Spleen (tissue), 11 donors: ENCODE data around the gene ONECUT3. TPM values are rescaled to one million over a fixed set of nuclear protein-coding genes. Genes with fewer than 3 reads are reported as not detected.

Experiments used
- DNase-seq: peaks from one replicate; pipeline ENCODE4 v3.0.0-alpha.2; 2020
- H3K27ac ChIP-seq, 8 donors: fragments of 200-600 bp; sonication (generic) in 7 of 8; 1 replicate in 4 of 8; 2 replicates in 4 of 8; pipeline versions ENCODE4 v1.5.0 to v1.8.0; 2016 to 2021; ENCODE audit warnings: inconsistent platforms in 4 of 8, mild to moderate bottlenecking in 4 of 8, moderate library complexity in 1 of 8
- H3K27me3 ChIP-seq, 7 donors: fragments of 200-600 bp; sonication (generic) in 6 of 7; replicated peaks in 1 of 7; 1 replicate in 4 of 7; 2 replicates in 3 of 7; pipeline versions ENCODE4 v1.5.0 to v1.8.0; 2016 to 2021; ENCODE audit warnings: inconsistent platforms in 3 of 7, mild to moderate bottlenecking in 1 of 7
- H3K36me3 ChIP-seq, 6 donors: fragments of 200-600 bp; sonication (generic) in 5 of 6; 1 replicate in 4 of 6; 2 replicates in 2 of 6; pipeline versions ENCODE4 v1.5.0 to v1.8.0; 2016 to 2021; ENCODE audit warnings: inconsistent platforms in 2 of 6
- H3K4me1 ChIP-seq, 6 donors: fragments of 200-600 bp; sonication (generic) in 5 of 6; 1 replicate in 3 of 6; 2 replicates in 3 of 6; pipeline versions ENCODE4 v1.5.0 to v1.8.0; 2016 to 2021; ENCODE audit warnings: inconsistent platforms in 3 of 6
- H3K4me3 ChIP-seq, 8 donors: fragments of 200-600 bp; sonication (generic) in 7 of 8; 1 replicate in 4 of 8; 2 replicates in 4 of 8; pipeline versions ENCODE4 v1.5.0 to v1.8.0; 2016 to 2021; ENCODE audit warnings: inconsistent platforms in 4 of 8, mild to moderate bottlenecking in 4 of 8, moderate library complexity in 2 of 8
- H3K9me3 ChIP-seq, 8 donors: fragments of 200-600 bp; sonication (generic) in 7 of 8; 1 replicate in 4 of 8; 2 replicates in 4 of 8; pipeline versions ENCODE4 v1.5.0 to v1.8.0; 2016 to 2021; ENCODE audit warnings: inconsistent platforms in 4 of 8
- POLR2A ChIP-seq, 3 donors: fragments of 450-650 bp; IDR thresholded peaks; one replicate each; pipeline ENCODE4 v1.5.1; 2017; ENCODE audit warnings: antibody characterized with exemption in 3 of 3, mild to moderate bottlenecking in 1 of 3
- POLR2AphosphoS5 ChIP-seq, 3 donors: sonication (generic); formaldehyde crosslinking; IDR thresholded peaks; one replicate each; pipeline ENCODE4 v1.5.1; 2017; ENCODE audit warnings: antibody characterized with exemption in 3 of 3
- WGBS, 5 donors: extraction: QIAGEN DNeasy Blood & Tissue Kit in 3 of 5; methylation state at CpG; one replicate each; pipeline versions ENCODE4 v1.1.5 to v1.1.7; 2013 to 2018; 5-methylcytosine and 5-hydroxymethylcytosine counted together
- intact Hi-C: fragments of 100-400 bp; cut with DNase I; formaldehyde crosslinking; loops from one replicate; pipeline ENCODE4 v1.15.0; 2023; ENCODE audit warnings: low total_unique reads
- microRNA-seq, 3 donors: library from miRNA; unstranded; fragments of <30 nt; microRNA quantifications; one replicate each; pipeline versions ENCODE4 to v1.1.0, GENCODE V29; 2019 to 2020
- polyA plus RNA-seq, 3 donors: library from polyadenylated mRNA; stranded (reverse); fragments of 200-250 nt; gene quantifications; one replicate each; pipeline ENCODE4 v1.2.1, GENCODE V29; 2013
- small RNA-seq, 4 donors: library from RNA; depleted of rRNA; stranded (forward); fragments of <200 nt; gene quantifications; one replicate each; pipeline ENCODE3, GENCODE V24; 2016
- total RNA-seq, 7 donors: library from RNA; depleted of rRNA in 3 of 7; stranded (reverse); fragments of >200 nt in 3 of 7; fragmentation: NEBNext Ultra II Directional in 4 of 7; extraction: Animal tissue kit (Norgen Biotek cat#: 25700) in 4 of 7; gene quantifications; one replicate each; pipeline versions ENCODE4 v1.1.0 to v1.2.1, GENCODE V29; 2016 to 2021
- TF ChIP-seq, protein P1 (sequence below), 11 experiments: fragments of 200-600 bp in 7 of 11; fragments of 450-650 bp in 4 of 11; sonication (generic) in 4 of 11; IDR thresholded peaks in 8 of 11; conservative IDR thresholded peaks in 3 of 11; 1 replicate in 7 of 11; 2 replicates in 4 of 11; pipeline versions ENCODE4 v1.4.0 to v1.8.0; 2016 to 2021; ENCODE audit warnings: antibody characterized with exemption in 11 of 11, inconsistent platforms in 4 of 11, mild to moderate bottlenecking in 1 of 11
- donor health status: healthy with polysubstance abuse.
- donor health status: DM: no; HTN: no; CAD: no; lungs with moderate emphysema.
- donor health status: DM: no; HTN: no; CAD: no.
- donor health status: Bipolar disorder and iron deficiency.
- donor health status: healthy.
- donor health status: DM: no; HTN: no; CAD: no.
- donor health status: DM: yes; HTN: yes; CAD: no.

Gene ONECUT3
- total and polyA plus RNA-seq, 10 donors, result not detected

- intact Hi-C loops, result no loop called here
- no peak for DNase-seq
- H3K27ac ChIP-seq, result no peak overlapping the region
- WGBS, 5 donors, result 93 to 95% (median 95%) methylated on average over 11 of the region's 11 CpGs
- TF ChIP-seq POLR2A (IDR thresholded peaks at IDR 0.05) (no peak), POLR2AphosphoS5 (IDR thresholded peaks at IDR 0.05) (no peak)
- TF ChIP-seq, protein P1, sequence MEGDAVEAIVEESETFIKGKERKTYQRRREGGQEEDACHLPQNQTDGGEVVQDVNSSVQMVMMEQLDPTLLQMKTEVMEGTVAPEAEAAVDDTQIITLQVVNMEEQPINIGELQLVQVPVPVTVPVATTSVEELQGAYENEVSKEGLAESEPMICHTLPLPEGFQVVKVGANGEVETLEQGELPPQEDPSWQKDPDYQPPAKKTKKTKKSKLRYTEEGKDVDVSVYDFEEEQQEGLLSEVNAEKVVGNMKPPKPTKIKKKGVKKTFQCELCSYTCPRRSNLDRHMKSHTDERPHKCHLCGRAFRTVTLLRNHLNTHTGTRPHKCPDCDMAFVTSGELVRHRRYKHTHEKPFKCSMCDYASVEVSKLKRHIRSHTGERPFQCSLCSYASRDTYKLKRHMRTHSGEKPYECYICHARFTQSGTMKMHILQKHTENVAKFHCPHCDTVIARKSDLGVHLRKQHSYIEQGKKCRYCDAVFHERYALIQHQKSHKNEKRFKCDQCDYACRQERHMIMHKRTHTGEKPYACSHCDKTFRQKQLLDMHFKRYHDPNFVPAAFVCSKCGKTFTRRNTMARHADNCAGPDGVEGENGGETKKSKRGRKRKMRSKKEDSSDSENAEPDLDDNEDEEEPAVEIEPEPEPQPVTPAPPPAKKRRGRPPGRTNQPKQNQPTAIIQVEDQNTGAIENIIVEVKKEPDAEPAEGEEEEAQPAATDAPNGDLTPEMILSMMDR (IDR thresholded peaks at IDR 0.05 in 8 of 11, conservative IDR thresholded peaks at IDR 0.05 in 3 of 11), result no peak
- no peaks in the 10 kb centered on the region for H3K27me3 ChIP-seq
- H3K4me3 ChIP-seq, result no peak overlapping the region
- no peaks in the 10 kb centered on the region for H3K9me3 ChIP-seq
- H3K4me1 ChIP-seq, result peaks cover 7 to 97% (median 52%) of the 10 kb centered on the region in 6 donors
- H3K36me3 ChIP-seq, result peaks cover 0 to 96% (median 37%) of the 10 kb centered on the region in 6 donors
These were observed 76.7 kb downstream of the ONECUT3 start for GRCh38 chr19:1829958-1830357.

- Histone ChIP-seq H3K9me3 (no peaks in the 10 kb centered on the region), H3K4me1 (peaks cover 13 to 97% (median 55%) of the 10 kb centered on the region in 6 donors), H3K36me3 (peaks cover 0 to 93% (median 33%) of the 10 kb centered on the region in 6 donors), H3K27me3 (no peaks in the 10 kb centered on the region), H3K27ac (no peak overlapping the region), H3K4me3 (no peak overlapping the region)
- no peak for DNase-seq
- intact Hi-C loops, result no loop called here
- 83 to 93% (median 88%) methylated on average over 14 to 15 of the region's 15 CpGs for WGBS, 5 donors
- TF ChIP-seq POLR2A (IDR thresholded peaks at IDR 0.05), result no peak
- no peak for TF ChIP-seq POLR2AphosphoS5 (IDR thresholded peaks at IDR 0.05)
- TF ChIP-seq, protein P1 (IDR thresholded peaks at IDR 0.05 in 8 of 11, conservative IDR thresholded peaks at IDR 0.05 in 3 of 11), result no peak
These were observed 77.3 kb downstream of the ONECUT3 start for GRCh38 chr19:1830568-1830967.

Small RNA genes within 50 kb of the gene (microRNA-seq; reads per million reads assigned to microRNA genes)
- 1.1 to 1.8 (median 1.4) reads per million in 3 donors for gene MIR1909

Small RNA genes within 50 kb of the gene (small RNA-seq; reads per million reads assigned to genes)
- gene RF00017, result 0 reads per million in 4 donors

Other genes starting within 250 kb of the ONECUT3 start
- 1 to 10 TPM in 4 of 7 donors, under 1 TPM in 3; 0.26 to 2.0 (median 1.3) TPM for gene ADAMTSL5, start 240.5 kb upstream of the ONECUT3 start, total RNA-seq
- gene ADAMTSL5, start 240.5 kb upstream of the ONECUT3 start, polyA plus RNA-seq, result under 1 TPM; 0.13 to 0.42 (median 0.27) TPM
- not detected for gene PLK5, start 229.4 kb upstream of the ONECUT3 start, total RNA-seq
- under 1 TPM; 0.04 to 0.06 (median 0.06) TPM for gene PLK5, start 229.4 kb upstream of the ONECUT3 start, polyA plus RNA-seq
- 10 to 100 TPM in 1 of 7 donors, 1 to 10 TPM in 6; 5.4 to 11.7 (median 6.7) TPM for gene MEX3D, start 185.2 kb upstream of the ONECUT3 start, total RNA-seq
- 1 to 10 TPM in 2 of 3 donors, under 1 TPM in 1; 0.87 to 2.7 (median 2.0) TPM for gene MEX3D, start 185.2 kb upstream of the ONECUT3 start, polyA plus RNA-seq
- 10 to 100 TPM; 57.4 to 80.9 (median 74.3) TPM for gene MBD3, start 160.6 kb upstream of the ONECUT3 start, total RNA-seq
- 100 to 1,000 TPM in 1 of 3 donors, 10 to 100 TPM in 2; 62.2 to 177 (median 89.3) TPM for gene MBD3, start 160.6 kb upstream of the ONECUT3 start, polyA plus RNA-seq
- gene UQCR11, start 148.0 kb upstream of the ONECUT3 start, total RNA-seq, result 100 to 1,000 TPM in 4 of 7 donors, 10 to 100 TPM in 3; 40.9 to 165 (median 129) TPM
- 100 to 1,000 TPM in 2 of 3 donors, 10 to 100 TPM in 1; 93.4 to 153 (median 145) TPM for gene UQCR11, start 148.0 kb upstream of the ONECUT3 start, polyA plus RNA-seq
- 100 to 1,000 TPM in 5 of 7 donors, 10 to 100 TPM in 2; 79.2 to 135 (median 107) TPM for gene TCF3, start 100.9 kb upstream of the ONECUT3 start, total RNA-seq
- 10 to 100 TPM; 81.0 to 96.5 (median 88.9) TPM for gene TCF3, start 100.9 kb upstream of the ONECUT3 start, polyA plus RNA-seq
- gene ATP8B3, start 58.8 kb downstream of the ONECUT3 start, total RNA-seq, result 10 to 100 TPM in 1 of 7 donors, 1 to 10 TPM in 6; 5.4 to 10.1 (median 7.3) TPM
- gene ATP8B3, start 58.8 kb downstream of the ONECUT3 start, polyA plus RNA-seq, result 1 to 10 TPM; 1.9 to 3.9 (median 2.3) TPM
- gene REXO1, start 95.0 kb downstream of the ONECUT3 start, total RNA-seq, result 10 to 100 TPM; 35.7 to 88.1 (median 59.2) TPM
- 10 to 100 TPM; 13.4 to 52.3 (median 27.4) TPM for gene REXO1, start 95.0 kb downstream of the ONECUT3 start, polyA plus RNA-seq
- 10 to 100 TPM; 12.9 to 39.0 (median 29.5) TPM for gene KLF16, start 110.1 kb downstream of the ONECUT3 start, total RNA-seq
- gene KLF16, start 110.1 kb downstream of the ONECUT3 start, polyA plus RNA-seq, result 10 to 100 TPM in 1 of 3 donors, 1 to 10 TPM in 2; 7.1 to 19.5 (median 8.1) TPM
- gene ABHD17A, start 132.0 kb downstream of the ONECUT3 start, total RNA-seq, result 100 to 1,000 TPM in 2 of 7 donors, 10 to 100 TPM in 5; 73.4 to 104 (median 83.0) TPM
- gene ABHD17A, start 132.0 kb downstream of the ONECUT3 start, polyA plus RNA-seq, result 100 to 1,000 TPM in 1 of 3 donors, 10 to 100 TPM in 2; 80.4 to 107 (median 88.1) TPM
- 10 to 100 TPM in 2 of 7 donors, 1 to 10 TPM in 5; 6.4 to 11.0 (median 8.3) TPM for gene ADAT3, start 151.9 kb downstream of the ONECUT3 start, total RNA-seq
- 1 to 10 TPM; 3.2 to 9.4 (median 4.0) TPM for gene ADAT3, start 151.9 kb downstream of the ONECUT3 start, polyA plus RNA-seq
- 10 to 100 TPM; 45.4 to 92.2 (median 53.6) TPM for gene SCAMP4, start 151.9 kb downstream of the ONECUT3 start, total RNA-seq
- gene SCAMP4, start 151.9 kb downstream of the ONECUT3 start, polyA plus RNA-seq, result 10 to 100 TPM; 13.0 to 29.9 (median 17.9) TPM
- 100 to 1,000 TPM in 3 of 7 donors, 10 to 100 TPM in 4; 72.2 to 115 (median 88.6) TPM for gene CSNK1G2, start 187.7 kb downstream of the ONECUT3 start, total RNA-seq
- gene CSNK1G2, start 187.7 kb downstream of the ONECUT3 start, polyA plus RNA-seq, result 100 to 1,000 TPM in 1 of 3 donors, 10 to 100 TPM in 2; 52.5 to 120 (median 99.1) TPM